GM21786 (cell line): ENCODE measurements around the gene SDCBP2.

Experiments used
- ATAC-seq: cut with Tn5 transposase; IDR thresholded peaks from one replicate; pipeline ENCODE4 v1.9.1; 2021; ENCODE audit not compliant: unreplicated experiment

SDCBP2 gene, protein sequence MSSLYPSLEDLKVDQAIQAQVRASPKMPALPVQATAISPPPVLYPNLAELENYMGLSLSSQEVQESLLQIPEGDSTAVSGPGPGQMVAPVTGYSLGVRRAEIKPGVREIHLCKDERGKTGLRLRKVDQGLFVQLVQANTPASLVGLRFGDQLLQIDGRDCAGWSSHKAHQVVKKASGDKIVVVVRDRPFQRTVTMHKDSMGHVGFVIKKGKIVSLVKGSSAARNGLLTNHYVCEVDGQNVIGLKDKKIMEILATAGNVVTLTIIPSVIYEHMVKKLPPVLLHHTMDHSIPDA

DNA sequence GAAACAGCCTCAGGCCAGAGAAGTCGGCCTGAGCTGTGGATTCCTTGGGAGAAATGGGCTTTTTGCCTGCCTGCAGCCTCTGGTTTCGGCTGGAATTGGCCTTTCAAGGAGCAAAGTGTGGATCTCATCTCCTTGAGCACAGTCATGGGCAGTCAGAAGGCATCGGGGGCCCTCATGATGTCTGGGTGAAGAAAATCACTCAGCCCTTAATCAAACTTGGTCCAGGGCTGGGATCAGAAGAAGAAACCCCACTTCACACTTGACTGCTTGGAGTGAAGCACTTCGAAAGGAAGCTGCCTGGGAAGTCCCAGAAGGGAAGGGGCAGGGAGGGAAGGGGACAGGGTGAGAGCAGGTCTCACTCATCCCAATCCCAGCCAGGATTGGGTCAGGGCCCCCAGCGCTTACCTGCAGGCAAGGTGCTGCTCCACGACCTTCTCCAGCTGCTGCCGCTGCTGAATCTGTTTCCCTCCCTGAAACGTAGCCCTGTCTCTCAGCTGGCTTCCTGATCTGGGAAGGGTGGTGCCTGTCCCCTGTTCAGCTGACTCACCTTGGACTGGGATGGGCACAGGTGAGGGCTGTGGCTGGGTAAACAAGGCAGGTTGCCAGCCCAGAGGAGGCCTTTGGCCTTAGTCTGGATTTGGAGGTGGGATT lies at the start of gene SDCBP2:
Gene SDCBP2 (minus strand): TSS at position 460 of the 651 bp plus-strand sequence. CDS start 8,723 bp downstream, outside the sequence.
- no peak for ATAC-seq

DNA sequence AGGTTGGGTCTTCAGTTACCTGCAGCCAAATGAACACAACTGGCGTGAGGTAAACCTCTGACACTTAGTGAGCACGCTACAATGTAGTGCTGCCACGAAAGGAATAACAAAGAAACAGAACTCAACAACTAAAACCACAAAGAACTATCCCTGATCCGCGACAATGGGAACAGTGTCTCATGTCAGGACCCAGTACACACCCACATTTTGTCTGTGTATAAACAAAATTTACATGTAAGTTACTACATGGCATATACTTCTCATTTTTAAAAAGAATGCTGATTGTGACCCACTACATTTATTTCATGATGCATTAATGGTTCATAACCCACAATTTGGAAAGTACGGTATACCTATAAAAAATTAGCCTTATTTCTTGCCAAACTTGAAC lies 49.8 kb upstream of the SDCBP2 start:
- ATAC-seq: no peak

DNA sequence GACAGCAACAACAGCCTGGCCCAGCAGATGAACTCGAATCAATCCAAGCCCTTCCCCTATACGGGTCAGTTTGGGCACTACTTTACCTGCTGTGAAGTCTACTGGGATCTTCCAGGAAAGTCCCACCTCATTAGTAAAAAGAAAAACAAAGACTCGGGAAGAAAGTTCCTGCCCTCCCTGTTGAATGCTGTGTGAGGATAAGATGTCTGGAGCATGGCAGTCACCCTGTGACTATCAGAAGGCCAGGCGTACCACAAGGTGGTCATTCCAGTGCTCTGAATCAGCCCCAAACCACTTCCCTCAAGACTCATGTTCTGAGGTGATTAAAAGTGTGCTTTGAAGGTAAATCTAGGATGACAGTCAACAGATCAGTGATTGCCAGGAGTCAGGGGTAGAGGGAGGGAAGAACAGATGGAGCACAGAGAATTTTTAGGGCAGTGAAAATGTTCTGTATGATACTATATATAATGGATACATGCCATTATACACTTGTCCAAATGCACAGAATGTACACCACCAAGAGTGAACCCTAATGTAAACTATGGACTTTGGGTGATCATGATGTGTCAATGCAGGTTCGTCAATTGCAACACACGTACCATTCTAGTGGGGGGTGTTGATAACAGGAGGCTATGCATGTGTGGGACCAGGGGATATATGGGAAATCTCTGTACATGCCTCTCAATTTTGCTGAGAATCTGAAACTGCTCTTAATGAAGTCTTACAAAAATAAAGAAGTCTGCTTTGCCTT lies 49.2 kb upstream of the SDCBP2 start:
- no peak for ATAC-seq

DNA sequence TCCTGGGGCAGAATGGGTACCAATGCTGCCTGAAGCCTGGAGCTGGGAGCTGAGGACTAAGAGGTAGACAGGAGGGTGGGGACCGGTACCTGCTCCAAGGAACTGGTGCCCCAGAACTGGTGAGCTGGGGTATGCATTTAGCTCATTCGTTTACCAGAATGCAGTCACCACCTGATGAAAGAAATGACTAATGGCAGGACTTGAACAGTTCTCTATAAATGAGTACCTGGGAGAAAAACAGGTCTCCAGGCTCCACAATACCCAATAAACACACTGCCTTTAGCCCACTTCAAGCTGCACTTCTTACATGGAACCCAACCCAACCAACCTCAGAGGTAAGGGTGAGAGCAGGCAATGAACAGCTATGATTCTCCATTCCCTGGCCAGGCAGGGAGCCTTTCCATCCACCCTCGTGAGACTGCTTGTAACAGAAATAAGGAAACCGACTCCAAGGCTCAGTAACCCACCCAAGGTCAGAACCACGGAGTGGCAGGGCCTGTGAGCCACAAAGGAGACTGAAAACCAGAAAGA lies 48.5 kb upstream of the SDCBP2 start:
- ATAC-seq: no peak

DNA sequence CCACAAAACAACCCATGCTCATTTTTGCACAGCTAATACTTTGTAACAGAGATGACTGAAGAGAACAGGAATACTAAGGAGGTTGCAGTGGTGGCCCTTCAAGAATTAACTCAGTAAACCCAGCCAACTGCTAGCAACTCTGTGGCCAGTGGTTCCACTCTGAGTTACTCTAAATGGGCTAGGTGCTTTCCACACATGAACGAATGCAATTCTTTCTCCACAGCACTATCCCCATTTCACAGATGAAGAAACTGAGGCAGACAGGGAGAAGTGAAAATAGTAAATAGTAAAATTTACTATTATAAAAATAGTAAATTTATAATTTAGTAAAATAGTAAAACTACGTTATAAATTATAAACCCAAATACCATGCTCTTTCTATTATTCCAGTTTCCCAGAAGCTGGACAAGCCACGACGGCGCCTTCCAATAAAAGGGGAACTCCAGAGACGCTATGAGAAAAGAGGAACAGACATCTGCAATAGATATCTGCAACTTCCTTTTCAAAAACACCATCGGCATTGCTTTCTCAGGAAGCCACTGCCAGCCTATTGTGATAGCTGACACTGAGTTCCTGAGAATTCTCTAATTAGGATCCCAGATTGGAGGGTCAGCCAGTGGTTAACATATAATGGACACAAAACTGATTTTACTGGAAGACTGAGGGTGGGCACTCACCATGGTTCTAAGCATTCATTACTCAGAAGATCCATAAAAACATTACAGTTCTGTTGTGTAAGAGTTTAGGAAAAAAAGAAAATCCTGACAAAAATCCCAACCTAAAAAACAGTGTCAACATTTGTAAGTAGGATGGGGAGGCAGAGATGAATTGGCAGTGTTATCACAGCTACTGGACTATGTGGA lies 47.7 kb upstream of the SDCBP2 start:
- no peak for ATAC-seq

DNA sequence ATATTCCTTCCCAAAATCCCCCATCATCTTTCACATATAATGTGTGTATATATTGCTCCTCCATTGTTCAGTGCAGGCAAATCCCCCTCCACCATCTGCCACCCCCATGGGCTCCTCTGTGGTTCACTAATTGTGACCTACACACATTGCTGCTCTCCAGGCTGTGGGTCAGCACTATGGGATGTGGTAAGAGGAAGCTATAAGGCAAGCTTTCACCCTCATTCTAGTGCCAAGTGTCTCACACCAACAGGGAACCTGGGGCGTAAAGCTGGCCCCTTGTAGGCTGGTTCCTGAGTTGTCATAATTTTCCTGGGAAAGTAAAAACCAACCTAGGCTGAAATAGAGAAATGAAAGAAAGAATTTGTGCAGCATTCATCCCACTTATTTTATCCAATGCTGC lies 47.1 kb upstream of the SDCBP2 start:
- no peak for ATAC-seq

DNA sequence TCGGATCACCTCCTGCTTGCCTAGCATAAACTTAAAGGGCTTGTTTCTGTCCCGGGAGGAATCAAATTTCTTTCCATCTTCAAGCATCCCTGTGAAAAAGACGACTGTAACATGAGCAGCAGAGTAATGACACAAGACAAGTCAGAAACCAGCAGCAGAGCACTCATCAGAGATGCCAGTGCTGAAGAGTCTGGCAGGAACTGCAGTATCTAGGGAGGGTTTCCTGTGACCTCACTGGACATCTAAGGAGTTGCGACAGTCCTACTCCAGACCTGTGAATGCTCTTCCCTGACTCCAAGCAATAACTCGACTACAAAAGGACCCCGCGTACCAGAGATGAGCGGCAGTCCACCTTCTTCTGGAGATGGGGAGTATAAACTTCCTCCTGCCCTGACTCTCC lies 46.6 kb upstream of the SDCBP2 start:
- ATAC-seq: no peak

DNA sequence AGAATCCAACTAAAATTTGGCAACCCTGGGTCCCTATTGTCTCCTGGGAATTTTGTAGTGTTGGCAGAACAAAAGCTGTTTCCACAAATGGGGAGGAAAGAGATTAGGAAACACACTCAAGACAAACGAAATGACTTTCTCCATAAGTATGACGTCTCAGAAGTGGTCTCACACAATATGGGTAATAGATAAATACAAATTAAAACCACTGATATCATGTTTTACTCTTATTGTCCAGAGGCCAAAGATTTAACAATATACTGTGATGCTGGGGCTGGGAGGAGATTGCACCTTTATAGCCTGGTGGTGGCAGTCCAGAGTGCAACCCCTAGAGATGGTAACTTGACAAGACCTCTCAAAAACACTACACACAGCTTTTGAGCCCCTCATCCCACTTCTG lies 45.3 kb upstream of the SDCBP2 start:
- no peak for ATAC-seq

DNA sequence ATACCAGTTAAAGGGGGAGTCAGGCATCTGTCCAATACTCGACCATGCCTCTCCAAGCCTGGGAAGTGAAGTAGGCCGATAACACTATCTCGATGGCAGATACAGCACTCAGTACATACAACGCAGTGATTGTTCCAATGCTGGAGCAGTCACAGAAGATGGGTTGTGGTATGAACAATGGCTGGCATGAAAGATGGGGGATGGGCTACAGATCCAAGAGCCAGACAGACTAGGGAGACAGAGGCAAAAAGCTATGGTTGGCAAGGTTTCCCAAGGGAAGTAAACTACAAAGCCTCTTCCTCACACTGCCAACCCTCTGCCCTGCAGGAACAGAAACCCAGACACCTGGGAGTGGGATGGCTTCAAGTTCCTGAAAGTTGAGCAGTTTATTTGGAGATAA lies 44.7 kb upstream of the SDCBP2 start:
- ATAC-seq: no peak

DNA sequence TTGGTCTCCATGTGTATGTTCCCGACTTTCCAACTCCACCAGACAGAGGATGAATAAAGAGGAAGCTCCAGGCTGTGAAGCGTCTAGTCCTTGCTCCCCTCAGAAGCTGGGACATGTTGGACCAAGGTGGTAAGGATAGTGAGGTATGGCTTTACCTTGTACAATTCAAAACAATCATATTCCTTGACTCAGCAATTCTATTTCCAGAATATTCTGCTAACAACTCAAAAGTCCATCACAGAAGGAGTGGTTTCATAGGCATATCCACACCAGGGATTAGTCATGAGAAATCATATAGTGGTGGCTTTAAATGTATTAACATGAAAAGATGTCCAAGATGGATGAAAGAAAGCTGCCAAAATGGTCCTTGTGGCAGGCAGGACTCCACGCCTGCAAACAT lies 44.1 kb upstream of the SDCBP2 start:
- ATAC-seq: no peak

DNA sequence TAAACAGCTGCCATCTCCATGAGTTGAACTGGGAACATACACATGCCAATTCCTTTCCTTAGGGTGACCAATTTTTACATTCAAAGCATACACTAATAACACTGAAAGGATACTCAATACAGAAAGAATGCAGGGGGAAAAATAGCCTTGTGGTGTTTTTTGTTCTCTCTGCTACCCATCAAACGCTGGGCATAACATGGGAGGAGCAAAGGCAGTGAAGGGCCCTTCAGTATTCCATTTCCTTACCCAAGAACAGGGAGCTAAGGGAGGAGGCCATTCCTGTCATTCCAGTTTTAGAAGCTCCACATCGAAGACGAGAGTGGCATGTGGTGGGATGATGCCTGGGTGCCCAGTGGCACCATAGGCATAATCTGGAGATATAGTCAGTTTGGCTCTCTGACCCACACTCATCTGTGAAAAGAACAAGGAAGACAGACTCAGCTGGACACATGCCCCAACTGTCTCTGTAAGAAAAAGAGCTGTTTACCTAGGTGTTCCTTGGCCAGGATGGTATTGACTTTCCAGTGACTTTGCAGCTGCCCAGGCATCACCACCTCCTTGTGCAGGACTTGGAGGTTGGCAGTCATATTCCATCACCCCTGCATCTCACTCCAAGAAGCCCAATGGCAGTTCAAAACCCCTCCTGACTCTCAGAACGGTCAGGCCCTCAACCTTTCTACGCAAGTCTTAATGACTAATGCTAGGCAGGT lies 43.0 kb upstream of the SDCBP2 start:
- no peak for ATAC-seq

DNA sequence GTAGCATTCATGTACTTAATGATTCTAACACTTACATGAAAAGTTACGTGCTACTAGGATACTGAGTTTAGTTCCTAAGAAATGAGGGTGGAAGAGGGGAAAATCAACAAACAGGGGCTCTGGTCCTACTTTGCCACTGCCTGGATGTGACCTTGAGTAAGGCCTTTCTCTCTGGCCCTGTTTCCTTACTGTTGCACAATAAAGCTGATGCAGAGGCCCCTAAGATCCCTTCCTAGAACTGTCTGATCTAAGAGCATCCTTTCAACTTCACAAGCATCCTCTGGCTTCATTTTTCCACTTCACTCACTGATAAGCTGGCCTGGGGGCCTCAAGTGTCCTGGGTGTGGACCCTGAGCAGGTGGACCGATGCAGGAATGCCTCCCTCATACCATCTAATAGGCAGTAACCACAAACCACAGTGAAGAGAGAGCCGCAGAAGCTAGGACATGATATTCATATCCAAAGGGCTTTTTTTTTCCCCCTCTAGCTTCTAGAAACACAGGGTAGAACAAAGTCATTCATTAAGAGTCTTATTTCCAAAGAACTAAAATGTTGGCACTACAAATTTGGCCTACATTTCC lies 42.4 kb upstream of the SDCBP2 start:
- ATAC-seq: no peak

DNA sequence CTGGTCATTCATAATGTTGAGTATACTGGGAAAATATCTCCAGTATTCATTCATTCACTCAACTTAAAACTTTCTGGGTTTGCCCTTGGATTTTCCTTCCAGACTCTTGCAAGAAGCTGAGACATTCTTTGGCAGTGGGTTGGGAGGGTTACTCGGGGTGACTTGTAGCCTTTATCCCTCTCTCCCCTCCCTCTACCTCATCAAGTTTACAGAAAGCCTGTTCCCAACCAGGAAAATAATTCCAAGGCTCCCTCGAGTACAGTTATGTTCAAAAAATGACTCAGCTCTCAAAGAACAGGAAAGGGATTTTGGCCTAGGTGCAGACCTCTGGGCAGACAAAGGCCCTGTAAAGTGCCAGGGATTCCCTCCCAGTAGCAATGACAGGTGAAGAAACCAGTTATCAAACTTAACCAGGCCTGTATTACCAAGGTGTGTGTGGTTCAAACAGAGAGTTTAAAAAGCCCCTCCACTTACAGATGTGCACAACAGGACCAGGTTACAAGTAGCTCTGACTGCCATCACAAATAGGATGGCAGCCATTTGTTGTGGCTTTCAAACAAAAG lies 41.7 kb upstream of the SDCBP2 start:
- no peak for ATAC-seq

DNA sequence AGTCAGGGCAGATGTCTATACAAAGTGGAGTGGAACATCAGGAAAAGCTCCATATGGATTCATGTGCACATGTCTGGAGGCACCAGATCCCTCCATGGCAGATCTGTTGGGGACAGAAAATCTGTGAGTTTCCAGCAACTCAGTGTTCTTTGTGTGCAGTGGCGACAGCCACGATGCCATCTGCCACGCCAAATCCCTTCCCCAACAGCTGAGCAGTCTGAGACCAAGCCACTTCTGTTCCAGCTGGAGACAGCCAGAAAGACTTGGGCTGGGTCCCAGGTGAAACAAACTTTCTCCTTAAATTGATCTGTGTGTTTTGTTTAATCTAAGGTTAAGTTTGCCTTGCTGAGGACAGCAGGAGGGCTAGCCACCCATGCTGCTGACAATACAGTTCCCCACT lies 41.0 kb upstream of the SDCBP2 start:
- ATAC-seq: no peak

DNA sequence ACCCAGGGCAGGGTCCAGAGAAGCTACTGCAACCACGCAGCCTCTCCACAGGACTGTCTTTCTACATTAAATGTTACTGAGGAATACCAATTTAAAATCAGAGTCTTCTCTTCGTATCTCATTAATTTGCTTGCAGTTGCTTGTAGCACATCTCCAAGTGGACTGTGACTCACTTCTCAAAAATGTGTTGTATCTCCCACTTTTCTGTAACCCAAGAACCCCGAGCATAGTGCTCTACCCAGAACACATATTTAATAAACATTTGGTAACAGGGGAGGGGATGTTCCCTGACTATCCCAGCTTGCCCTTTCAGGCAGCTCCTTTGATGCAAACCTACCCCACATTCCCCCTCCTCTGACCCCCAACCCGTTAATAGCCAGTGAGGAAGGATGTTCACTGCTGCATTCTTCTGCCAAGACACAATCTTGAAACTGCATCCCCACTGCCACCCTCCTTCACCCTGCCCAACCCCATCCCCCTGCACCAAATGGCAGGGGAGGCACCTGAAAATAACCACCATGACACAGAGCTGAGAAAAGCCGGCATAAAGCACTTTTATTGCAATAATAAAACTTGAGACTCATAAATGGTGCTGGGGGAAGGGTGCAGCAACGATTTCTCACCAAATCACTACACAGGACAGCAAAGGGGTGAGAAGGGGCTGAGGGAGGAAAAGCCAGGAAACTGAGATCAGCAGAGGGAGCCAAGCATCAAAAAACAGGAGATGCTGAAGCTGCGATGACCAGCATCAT lies 39.7 kb upstream of the SDCBP2 start:
- ATAC-seq: no peak

DNA sequence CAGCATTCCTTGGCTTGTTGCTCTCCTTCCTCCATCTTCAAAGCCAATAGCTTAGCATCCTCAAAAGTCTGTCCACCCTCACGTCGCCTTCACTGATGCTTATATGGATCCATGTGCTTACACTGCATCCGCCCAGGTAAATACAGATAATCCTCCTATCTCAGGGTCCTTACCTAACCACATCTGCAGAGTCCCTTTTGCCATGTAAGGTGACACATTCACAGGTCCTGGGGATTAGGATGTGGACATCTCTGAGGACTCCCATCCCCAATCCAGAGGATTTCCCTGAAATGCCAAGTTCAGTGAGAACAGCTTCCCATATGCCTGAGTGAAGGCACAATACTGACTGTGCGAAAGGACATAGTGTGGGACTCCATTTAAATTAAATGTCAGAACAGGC lies 38.5 kb upstream of the SDCBP2 start:
- no peak for ATAC-seq

DNA sequence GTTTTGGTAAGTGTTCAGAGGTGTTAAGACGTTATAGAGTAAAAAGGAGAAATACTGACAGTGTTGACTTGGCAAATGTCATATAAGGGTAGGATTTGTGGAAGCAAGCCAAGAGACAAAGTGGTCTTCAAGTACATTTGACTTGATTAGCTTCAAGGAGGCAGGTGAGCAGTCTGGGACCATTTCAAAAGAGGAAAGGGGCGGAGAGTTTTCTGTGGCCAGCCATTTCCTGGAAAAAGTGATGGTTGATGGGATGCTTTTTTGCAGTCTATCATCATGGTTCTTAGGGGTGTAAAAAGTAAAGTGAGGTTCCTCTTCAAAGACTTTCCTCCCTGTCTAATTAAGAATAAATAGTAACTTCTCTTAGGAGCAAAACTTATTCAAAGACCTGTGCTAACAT lies 35.2 kb upstream of the SDCBP2 start:
- no peak for ATAC-seq

DNA sequence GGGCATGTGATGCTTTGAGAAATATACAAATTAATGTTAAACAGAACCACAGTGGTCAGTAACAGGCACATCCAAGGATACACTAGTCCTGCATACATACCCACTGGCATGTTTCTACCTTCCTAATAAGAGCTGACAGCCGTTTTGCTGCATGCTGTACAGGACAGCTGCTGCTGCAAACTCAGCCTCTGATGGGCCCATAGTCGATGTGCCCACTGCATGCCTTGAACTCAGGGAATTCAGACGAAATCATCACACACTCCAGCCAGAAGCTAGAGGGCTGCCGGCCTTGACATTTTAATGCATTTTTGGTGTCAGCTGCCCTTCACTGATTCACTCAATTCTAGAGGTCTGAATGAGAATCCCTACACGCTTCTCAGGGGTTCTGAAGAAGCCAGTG lies 34.6 kb upstream of the SDCBP2 start:
- ATAC-seq: no peak

DNA sequence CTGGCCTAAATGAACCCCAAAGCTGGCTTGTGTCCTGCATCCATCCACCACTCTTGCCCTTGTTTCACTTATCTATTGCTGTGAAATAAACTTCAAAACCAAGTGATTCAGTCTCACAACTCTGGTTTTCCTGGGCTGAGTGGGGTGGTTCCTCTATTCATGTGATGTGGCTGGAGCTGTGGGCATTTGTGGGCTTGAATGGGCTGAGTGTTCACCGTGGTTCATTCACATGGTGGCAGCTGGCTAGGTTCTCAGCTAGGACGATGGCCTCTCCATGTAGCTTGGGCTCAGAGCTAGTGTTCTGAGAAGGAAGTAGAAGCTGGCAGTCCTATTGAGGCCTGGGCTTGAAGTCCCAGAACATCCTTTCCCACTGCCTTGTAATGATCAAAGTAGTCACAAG lies 33.5 kb upstream of the SDCBP2 start:
- ATAC-seq: no peak
